ENCODE data around the gene SLC38A9.
A peak's percentile ranks its signal among the peaks of the same experiment; 100 is the strongest.
"Not testable (repeated sequence)": the region's sequence is repeated elsewhere in the genome, so short reads cannot be mapped to it uniquely, and the experiment has no call there.

The SLC38A9 gene, protein sequence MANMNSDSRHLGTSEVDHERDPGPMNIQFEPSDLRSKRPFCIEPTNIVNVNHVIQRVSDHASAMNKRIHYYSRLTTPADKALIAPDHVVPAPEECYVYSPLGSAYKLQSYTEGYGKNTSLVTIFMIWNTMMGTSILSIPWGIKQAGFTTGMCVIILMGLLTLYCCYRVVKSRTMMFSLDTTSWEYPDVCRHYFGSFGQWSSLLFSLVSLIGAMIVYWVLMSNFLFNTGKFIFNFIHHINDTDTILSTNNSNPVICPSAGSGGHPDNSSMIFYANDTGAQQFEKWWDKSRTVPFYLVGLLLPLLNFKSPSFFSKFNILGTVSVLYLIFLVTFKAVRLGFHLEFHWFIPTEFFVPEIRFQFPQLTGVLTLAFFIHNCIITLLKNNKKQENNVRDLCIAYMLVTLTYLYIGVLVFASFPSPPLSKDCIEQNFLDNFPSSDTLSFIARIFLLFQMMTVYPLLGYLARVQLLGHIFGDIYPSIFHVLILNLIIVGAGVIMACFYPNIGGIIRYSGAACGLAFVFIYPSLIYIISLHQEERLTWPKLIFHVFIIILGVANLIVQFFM

DNA sequence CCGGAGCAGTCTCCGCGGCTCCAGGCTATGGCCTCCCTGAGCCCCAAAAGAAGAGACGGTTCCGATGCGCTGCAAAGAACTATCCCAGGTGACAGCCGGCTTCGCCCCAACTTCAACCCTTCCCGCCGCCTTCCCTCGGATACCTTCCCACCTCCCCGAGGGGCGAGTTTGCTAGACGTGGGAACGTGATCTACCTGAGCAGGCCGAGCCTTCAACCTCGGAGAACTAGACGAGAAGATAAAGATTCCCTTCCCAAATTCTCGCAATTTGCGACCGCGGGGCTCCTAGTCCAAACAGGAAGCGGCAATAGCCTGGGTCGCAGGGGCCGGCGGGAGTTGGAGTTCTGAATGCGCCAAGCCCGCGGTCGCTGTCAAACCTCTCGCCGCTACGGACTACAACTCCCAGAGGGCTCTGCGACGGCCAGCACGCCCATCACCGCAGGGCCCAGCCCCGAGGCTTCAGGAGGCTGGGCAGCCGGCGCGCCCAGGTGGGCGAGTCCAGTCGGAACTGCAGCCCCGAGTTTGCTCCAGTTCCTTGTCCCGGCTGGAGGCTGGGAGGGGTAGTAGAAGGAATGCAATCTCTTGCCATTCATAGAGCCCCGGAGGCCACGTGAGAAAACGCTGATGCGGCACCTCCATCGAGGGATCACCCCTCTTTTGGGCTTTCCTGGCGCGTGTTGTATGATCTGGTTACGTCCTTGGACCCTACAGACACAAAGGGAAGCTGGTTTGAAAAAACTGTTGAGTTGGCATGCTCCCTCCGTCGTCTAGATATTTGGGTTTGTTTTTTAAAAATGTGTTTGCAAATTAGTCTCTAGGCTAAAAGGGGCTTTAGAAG is at the start of gene SLC38A9:
SLC38A9 (minus strand) TSS at position 302 of the 837 bp plus-strand sequence. CDS start 14,366 bp downstream, outside the sequence.
- peak; percentile 90 for DNase-seq

DNA sequence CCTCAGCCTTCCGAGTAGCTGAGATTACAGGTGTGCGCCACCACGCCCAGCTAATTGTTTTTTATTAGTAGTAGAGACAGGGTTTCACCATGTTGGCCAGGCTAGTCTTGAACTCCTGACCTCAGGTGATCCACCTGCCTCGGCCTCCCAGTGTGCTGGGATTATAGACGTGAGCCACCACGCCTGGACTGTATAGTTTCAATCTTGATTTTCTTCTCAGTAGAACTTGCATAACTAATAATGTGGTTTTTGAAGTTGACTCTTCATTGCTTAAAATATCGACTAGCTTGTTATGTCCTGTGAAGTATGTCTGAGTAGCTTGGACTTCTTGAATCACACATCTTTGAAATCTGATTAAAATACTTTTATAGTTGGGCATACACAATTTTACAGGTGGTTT is 49.6 kb upstream of the SLC38A9 start:
- DNase-seq, result not testable (repeated sequence)

DNA sequence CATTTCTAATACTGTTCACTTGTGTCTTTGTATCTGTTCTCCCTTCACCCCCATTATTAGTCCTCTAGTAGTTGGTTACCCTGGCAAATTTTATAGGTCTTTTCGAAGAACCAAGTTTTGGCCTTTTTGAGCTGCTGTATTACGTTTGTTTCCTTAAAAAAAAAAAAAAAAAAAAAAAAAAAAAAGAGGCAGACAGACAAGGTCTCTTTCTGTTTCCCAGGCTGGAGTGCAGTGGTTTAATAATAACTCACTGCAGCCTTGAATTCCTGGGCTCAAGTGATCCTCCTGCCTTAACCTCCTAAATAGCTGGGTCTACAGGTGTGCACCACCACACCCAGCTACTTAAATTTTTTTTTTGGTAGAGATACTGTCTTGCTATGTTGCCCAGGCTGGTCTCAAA is 46.6 kb upstream of the SLC38A9 start:
- no peak for DNase-seq

DNA sequence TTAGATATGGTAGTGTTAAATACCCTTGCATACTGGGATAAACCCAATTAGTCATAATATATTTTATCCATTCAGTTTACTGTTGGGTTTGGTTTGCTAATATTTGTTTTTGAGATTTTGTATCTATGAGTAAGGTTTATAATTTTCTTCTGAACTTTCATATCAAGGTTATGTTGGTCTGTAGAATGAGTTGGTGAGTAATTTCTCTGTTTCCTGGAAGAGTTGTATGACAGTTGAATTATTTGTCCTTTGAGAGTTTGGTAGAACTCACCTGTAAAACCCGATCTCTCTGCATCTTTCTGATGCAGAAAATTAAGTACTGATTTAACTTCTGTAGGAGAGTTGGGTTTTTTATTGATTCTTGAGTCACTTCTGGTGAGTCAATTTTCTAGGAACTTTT is 46.1 kb upstream of the SLC38A9 start:
- no peak for DNase-seq

DNA sequence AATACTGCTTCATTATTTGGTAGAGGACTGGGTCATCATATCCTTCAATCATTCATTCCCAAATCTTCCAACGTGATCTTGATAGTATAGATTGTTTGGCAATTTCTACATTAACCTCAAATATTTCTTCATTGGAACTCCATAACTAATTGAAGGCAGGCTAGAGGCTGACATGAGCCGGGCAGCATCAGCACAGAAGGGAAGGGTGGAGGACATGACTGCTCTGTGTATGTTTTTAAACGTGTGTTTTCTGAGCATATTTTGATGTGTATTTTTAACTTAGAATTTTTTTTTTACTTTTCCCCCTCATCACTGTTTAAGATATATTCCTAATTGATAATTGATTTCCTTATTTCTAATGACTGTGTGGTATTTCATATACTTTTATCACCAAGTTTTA is 38.4 kb upstream of the SLC38A9 start:
- DNase-seq, result no peak

DNA sequence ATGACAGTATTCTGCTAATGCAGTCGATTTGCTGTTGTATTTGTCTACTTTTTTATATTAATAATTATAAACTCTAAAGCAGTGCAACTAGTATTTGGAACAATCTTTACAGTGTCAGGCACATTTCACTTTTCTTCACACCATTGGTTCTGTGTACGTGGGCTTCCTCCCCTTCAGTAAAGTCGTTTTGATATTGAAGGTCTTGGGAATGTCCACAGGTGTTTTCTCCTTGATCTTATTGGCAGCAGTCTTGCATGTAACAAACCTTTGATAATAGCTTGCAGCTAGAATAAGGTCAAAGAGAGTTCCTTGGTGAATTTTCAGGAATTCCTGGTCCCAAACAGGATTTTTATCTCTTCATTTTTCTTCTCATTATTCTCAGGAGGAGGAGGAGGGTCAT is 37.9 kb upstream of the SLC38A9 start:
- DNase-seq, result no peak

DNA sequence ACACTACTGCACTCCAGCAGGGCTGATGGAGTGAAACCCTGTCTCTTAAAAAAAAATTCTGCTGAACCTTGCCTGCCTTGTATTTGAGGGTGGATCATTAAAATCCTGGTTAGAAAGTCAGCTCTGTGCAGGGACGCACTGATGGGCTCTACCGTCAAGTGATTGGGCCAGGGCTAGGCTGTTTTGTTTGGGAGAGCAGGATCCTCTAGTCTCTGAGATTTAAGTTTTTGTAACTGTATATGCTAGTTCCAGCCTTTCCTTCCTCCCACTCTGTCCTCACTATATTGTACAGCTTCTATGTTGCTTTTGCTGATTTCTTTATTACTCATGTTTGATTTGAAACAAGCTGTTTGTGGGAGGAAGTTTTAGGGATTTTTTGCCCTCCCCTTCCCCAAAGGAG is 37.3 kb upstream of the SLC38A9 start:
- no peak for DNase-seq

DNA sequence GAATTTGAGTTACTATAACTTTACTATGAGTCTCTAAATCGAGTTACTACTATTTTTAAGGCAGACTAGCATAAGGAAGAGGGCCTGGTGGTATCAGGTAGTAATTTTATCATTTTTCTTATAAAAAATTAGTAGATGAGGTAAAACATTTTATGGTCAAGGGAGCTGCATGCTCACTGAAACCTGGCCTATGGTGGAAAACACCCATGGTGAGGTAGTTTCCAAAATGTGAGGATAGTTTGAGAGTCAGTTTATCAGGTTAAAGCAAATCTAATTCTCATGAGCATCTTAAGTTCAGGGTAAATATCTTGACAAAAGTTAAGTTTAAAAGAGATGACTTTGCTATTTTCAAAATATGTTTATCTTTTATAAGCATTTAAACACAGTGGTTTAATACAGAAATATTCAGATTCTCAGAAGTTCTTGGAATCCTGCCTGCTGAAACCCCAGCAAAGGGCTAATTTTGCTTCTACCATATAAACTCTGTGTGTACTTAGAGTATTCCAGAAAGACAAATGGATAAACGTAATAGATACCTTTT is 35.7 kb upstream of the SLC38A9 start:
- DNase-seq, result no peak

DNA sequence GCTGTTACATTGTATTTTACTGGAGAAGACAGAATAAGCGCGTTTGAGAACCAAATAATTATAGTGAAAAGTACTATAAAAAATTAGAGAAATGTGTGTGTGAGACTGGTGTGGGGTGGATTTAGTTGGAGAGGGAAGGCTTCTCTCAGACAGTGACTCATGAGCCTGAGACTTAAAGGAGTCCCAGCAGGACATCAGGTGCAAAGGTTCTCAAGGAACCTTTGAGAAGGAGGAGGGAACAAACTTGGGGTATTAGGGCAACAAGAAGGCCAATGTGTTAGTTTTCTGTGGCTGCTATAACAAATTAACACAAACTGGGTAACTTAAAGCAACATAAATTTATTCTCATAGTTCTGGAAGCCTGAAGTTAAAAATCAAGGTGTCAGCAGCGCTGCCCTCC is 30.7 kb upstream of the SLC38A9 start:
- no peak for DNase-seq

DNA sequence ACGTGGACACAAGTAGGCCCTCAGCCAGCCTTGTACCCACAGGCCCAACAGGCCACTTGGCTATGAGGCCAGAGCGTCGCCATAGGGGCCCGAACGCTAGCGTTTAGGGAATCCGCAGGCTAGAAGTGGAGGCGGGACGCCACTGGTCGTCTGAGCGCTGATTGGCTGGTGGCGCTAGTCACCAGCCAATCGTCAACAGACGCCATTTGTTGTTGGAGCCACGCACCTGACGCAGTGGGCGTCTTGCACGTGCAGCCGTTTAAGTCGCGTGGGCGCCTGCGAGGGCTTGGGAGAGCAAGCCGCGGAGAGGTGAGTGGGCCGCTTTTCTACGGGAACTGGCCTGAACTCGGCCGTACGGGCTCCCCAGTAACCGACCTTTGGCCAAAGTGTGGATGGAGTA is 25.7 kb upstream of the SLC38A9 start, which contains the start of gene DDX4:
DDX4 (plus strand) TSS at position 269 of the 400 bp plus-strand sequence. CDS start 903 bp downstream, outside the sequence.
- DNase-seq, result no peak

DNA sequence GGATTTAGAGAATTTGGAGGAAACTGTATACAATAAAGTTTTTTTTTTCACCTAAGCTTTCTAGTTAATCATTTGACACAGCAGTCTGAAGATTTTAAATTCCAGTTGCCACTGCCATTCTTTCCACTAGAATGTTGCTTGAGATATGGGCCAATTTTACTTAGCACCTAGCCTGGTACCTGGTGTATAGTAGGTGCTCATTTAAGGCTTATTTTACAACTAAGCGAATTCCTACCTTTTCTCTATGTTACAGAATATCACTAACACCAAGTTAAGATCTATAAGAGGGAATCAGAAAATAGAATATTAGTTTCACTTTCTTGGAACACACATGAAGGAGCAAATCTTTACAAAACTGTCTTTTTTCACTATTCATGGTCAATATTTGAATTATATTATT is 22.5 kb upstream of the SLC38A9 start:
- DNase-seq, result no peak

DNA sequence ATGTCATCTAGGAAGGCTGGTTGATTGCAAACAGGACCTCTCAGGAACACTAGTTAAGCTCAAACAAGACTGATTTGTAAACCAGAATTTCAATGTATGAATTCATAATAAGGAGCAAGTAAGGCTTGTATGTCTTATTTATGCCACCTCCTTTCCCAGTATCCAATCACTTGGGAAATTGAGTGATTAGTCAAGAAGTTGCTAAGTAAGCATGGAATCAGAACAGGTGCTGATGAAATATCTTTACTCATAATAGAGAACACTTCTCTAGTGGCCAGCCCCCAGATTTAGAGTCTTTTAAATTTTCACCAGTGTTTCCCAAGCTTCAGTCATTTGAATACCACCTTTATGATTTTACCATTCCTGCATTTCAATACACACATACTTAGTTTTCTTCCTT is 20.5 kb upstream of the SLC38A9 start:
- no peak for DNase-seq

DNA sequence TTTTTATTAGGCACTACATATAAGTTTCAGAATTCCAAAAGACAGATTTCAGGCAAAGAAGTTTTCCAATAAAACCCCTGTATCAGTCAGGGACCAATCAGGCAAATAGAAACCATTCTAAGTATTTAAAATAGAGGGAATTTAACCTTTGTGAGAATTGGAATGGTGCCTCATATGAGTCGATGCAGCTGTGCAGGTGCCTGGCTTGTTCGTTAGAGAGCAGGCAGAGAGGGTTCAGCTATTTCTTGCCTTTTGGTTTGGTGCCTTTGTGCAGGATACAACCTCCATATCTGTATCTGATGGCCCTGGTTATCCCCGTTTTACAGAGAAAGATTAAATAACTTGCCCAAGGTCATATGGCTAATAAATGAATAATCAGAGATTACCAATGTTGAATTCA is 19.7 kb upstream of the SLC38A9 start:
- DNase-seq, result no peak

DNA sequence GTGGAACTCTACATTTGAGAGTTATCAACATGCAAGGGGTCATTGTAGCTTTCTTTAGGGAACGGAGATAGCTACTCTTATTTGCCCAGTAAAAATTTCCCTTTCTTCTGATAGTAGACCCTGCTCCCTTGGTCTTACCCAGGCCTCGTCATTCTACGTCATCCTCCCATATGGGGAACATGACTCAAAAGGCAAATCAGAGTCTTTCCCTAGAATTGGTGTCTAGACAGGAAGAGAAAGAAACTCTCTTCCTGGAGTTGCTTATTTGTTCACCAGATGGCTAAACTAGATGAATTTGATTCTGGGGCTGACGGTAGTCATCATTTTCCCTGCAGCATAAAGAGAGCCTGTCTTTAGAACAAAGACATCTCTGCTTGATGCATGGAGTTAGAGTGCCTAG is 12.2 kb upstream of the SLC38A9 start:
- no peak for DNase-seq

DNA sequence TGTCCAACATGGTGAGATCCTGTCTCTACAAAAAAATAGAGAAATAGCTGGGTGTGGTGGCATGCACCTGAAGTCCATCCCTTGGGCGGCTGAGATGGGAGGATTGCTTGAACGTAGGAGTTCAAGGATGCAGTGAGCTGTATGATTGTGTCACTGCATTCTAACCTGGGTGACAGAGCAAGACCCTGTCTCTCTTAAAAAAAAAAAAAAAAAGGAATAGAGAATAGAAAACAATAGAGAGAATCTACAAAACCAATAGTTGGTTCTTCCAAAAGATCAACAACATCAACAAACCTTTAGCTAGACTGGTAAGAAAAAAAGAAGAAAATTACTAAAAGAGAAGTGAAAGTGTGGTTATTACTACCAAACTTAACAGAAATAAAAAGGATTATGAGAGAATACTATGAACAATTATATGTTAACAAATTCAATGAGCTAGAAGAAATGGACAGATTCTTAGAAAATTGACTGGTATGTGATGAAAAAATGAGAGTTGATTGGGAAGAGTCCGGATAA is 8.1 kb upstream of the SLC38A9 start:
- DNase-seq, result no peak

DNA sequence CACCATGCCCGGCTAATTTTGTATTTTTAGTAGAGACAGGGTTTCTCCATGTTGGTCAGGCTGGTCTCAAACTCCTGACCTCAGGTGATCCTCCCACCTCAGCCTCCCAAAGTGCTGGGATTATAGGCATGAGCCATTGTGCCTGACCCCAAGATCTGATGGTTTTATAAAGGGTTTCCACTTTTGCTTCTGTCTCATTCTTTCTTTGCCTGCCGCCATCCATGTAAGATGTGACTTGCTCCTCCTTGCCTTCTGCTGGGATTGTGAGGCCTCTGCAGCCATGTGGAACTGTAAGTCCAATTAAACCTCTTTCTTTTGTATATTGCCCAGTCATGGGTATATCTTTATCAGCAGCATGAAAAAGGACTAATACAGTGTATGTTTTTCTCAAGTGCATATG is 6.9 kb upstream of the SLC38A9 start:
- not testable (repeated sequence) for DNase-seq

DNA sequence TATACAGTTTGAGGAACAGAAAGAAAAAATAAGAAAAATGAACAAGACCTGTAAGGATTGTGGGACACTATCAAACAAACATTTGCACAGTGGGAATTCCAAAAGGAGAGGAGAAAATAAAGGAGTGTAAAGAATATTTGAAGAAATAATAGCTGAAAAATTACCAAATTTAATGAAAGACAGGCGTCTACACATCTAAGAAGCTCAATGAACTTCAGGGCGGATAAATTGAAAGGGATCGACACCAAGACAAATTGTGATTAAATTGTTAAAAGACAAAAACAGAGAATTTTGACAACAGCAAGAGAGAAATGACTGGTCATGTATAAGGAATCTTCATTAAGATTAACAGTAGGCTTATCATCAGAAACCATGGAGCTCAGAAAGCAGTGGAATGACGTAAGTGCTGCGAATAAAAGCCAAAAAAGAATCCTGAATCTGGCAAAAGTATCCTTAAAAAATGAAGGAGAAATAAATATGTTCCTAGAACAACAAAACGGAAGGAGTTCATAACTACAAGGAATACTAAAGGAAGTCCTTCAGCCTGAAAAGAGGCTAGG is 3.5 kb upstream of the SLC38A9 start:
- no peak for DNase-seq

DNA sequence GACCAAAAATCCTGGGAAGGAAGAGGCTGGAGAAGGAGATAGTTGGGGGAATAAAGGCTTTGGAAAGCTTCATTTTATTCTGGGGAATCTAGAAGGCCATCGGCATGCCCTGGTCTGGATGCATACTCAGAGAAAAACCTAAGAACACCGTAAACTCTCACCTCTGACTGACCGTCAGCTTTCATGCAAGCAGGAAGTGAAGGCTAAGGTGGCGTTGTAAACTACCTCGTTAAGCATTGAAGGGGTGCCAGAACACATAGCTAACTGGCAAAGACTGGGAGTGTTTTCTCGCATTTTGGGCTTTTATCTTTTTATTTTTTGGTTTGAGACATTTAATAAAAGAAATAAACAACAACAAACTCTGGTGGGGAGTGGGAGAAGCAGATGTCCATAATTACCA is 2.6 kb upstream of the SLC38A9 start:
- DNase-seq, result no peak

DNA sequence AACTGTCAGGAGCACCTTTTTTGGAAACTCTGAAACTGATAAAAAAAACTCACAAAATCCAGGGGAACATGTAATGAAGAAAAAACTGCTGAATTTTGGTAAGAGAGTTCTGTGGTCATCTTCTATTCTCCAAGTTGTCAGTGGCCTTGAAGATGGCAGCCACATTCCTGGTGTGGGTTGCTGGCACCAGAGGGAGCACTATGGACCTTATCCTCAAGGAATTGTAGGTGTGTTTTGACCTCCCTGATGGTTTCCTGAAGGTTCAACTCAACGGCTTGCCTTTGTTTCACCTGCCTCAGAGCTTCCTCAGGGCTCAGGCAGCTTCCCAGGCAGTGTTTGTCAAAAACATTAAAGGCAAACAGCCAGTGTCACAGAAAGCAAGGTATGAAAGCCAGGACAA is 2.2 kb upstream of the SLC38A9 start:
- no peak for DNase-seq

DNA sequence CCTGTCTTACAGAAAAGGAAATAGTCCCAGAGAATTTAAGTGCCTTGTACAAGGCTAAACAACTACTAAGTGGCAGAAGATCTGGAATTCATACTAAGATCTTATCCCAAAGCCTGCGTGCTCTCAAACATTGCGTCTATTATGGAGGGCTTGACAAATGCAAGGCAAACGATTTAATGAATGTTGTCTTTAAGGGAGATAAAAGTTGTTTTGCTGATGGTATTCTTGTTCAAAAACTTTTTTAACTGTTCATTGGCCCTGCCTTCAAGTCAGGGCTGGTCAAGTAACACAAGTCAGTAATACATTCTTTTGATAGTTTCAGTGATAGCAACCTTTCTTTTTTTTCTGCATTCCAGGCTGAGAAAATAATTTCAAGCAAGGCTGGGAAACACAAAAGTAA is 1.7 kb upstream of the SLC38A9 start:
- DNase-seq, result no peak

DNA sequence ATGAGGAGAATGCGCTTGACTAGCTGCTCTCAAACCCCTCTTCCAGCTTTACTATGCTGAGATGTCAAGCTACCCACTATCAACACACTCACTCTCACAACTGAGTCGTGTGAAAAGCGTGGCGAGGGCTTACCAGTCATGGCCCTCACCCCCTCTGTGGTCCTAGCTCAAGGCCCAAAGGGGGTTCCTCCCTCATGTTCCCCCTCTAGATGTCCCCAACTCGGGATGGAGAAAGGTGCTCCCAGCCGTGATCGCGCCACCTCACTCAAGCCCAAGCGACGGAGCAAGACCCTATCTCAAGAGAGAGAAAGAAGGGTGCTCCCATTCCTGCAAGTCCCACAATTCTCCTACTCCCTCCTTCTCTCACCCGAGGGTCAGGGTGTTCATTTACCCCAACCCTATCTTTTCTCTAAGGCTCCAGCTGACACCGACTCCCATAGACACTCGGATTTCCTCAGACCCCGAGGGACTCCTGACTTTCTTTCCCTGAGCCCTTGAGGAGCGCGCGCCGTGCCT is 559 bp downstream of the SLC38A9 start:
- DNase-seq, result no peak

DNA sequence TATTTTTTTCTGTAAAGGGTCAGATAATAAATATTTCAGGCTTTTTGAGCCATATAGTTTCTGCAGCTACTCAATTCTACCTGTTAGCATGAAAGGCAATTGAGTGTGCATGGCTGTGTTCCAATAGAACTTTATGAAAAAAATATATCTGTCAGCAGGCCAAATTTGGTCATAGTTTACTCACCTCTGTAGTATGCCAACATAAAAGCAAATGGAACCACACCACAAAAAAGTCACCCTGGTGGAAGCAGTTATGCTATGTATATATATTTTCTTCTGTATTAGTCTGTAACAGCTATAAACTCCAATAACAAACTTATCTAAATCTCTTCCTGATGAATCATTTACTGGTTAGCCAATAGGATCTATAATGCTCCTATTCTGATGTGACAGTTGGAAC is 3.4 kb downstream of the SLC38A9 start:
- DNase-seq, result no peak

DNA sequence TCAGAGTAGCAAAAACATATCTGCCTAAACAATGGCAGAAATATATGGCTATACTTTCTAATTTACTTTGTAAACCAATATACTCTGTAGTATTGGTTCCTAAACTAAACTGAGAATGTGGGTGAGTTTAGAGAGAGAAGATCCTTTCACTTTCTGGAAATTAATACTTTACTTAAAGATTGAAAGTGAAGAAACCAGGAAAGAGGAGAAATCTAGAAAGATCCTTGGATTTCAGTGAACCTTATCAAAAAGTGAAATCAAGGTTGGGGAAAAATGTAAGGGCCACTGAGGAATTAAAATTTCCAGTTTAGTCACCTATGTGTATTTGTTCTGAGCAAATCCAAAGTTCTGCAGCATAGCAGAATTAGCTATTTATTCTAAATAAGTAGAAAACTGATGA is 5.9 kb downstream of the SLC38A9 start:
- no peak for DNase-seq
